CD4-positive, alpha-beta T cell (primary cell): ENCODE measurements around the gene SLIT1. TPM values are rescaled to one million over a fixed set of nuclear protein-coding genes. Genes with fewer than 3 reads are reported as not detected.

Experiments used
- ATAC-seq: fragments of 200-7000 bp; cut with Tn5 transposase; one replicate; pipeline ENCODE4 v1.10.0; 2022; ENCODE audit warnings: mild to moderate bottlenecking; ENCODE audit not compliant: poor library complexity
- CTCF ChIA-PET: fragments of 350-600 bp; sonication (Branson Sonifier 250); formaldehyde crosslinking; loops from one replicate; lab custom pipeline; 2021; ENCODE audit warnings: antibody characterized with exemption, inconsistent platforms; lab: Charles Lee
- POLR2A ChIA-PET: fragments of 350-600 bp; sonication (Branson Sonifier 250); formaldehyde crosslinking; loops from one replicate; lab custom pipeline; 2021; ENCODE audit warnings: antibody characterized with exemption, inconsistent platforms; lab: Charles Lee
- DNase-seq, 14 experiments: peaks; one replicate each; pipeline ENCODE4 v3.0.0-alpha.2; 2013 to 2020; ENCODE audit warnings: mixed read lengths in 2 of 14
- H3K27ac ChIP-seq, 2 donors: one replicate each; pipeline versions ENCODE4 v1.5.1 to v1.7.0; 2013; ENCODE audit warnings: low read length in 2 of 2, low read depth in 1 of 2, mild to moderate bottlenecking in 1 of 2
- H3K27me3 ChIP-seq, 2 experiments: 1 replicate in 1 of 2; 2 replicates in 1 of 2; pipeline versions ENCODE4 v1.6.1 to v1.7.0; 2013; ENCODE audit warnings: low read length in 2 of 2, control low read depth in 1 of 2, mild to moderate bottlenecking in 1 of 2, moderate library complexity in 1 of 2; ENCODE audit not compliant: insufficient read depth in 2 of 2, control insufficient read depth in 1 of 2
- H3K36me3 ChIP-seq: one replicate; pipeline ENCODE4 v1.6.1; 2013; ENCODE audit warnings: low read length, control low read depth; ENCODE audit not compliant: insufficient read depth
- H3K4me1 ChIP-seq: one replicate; pipeline ENCODE4 v1.6.1; 2013; ENCODE audit warnings: low read length, control low read depth; ENCODE audit not compliant: insufficient read depth
- H3K4me3 ChIP-seq: one replicate; pipeline ENCODE4 v1.5.1; 2013; ENCODE audit warnings: mild to moderate bottlenecking, low read length, moderate library complexity
- H3K9me3 ChIP-seq, 2 experiments: 1 replicate in 1 of 2; 2 replicates in 1 of 2; pipeline versions ENCODE4 v1.6.1 to v1.7.0; 2013; ENCODE audit warnings: low read length in 2 of 2, mild to moderate bottlenecking in 2 of 2, control low read depth in 1 of 2, moderate library complexity in 1 of 2; ENCODE audit not compliant: control insufficient read depth in 1 of 2, insufficient read depth in 1 of 2
- H3K27ac Mint-ChIP-seq: one replicate; pipeline ENCODE4 v1.8.0; 2020; ENCODE audit warnings: mixed read lengths
- H3K27me3 Mint-ChIP-seq: one replicate; pipeline ENCODE4 v1.8.0; 2021; ENCODE audit warnings: mixed read lengths
- H3K36me3 Mint-ChIP-seq: one replicate; pipeline ENCODE4 v1.8.0; 2021; ENCODE audit warnings: low read depth, mixed read lengths
- H3K4me1 Mint-ChIP-seq: one replicate; pipeline ENCODE4 v1.8.0; 2021; ENCODE audit warnings: low read depth, mixed read lengths
- H3K4me3 Mint-ChIP-seq: one replicate; pipeline ENCODE4 v1.8.0; 2020; ENCODE audit warnings: mild to moderate bottlenecking, mixed read lengths
- H3K9me3 Mint-ChIP-seq: one replicate; pipeline ENCODE4 v1.8.0; 2020; ENCODE audit warnings: mixed read lengths
- CTCF ChIP-seq: fragments of 200-600 bp; IDR thresholded peaks from one replicate; pipeline ENCODE4 v1.8.0; 2022; ENCODE audit warnings: antibody characterized with exemption, mild to moderate bottlenecking
- intact Hi-C, 2 experiments: fragments of 100-400 bp; cut with DNase I in 1 of 2; cut with micrococcal nuclease in 1 of 2; formaldehyde crosslinking; loops; one replicate each; pipeline versions ENCODE4 v1.15.1 to v1.9.0; 2023 to 2025; cut with DNase I, micrococcal nuclease
- total RNA-seq, 174 experiments: library from RNA in 2 of 174; stranded (reverse) in 2 of 174; gene quantifications; one replicate each; pipeline ENCODE4 v1.2.3 and lab custom pipeline; 2021 to 2026

Gene SLIT1
- total RNA-seq, 2 experiments from 2014 or later, result 0.30 to 0.39 TPM

GRCh38 chr10:97140902-97141745 lies 44.6 kb downstream of the SLIT1 start:
- Mint-ChIP-seq H3K4me1 (no peaks in the 10 kb centered on the region), H3K27ac (no peak overlapping the region), H3K36me3 (no peaks in the 10 kb centered on the region), H3K9me3 (no peaks in the 10 kb centered on the region), H3K4me3 (no peak overlapping the region), H3K27me3 (peaks cover 15% of the 10 kb centered on the region)
- DNase-seq (no peak), ATAC-seq (no peak)
- Histone ChIP-seq H3K4me3 (no peak overlapping the region), H3K36me3 (no peaks in the 10 kb centered on the region), H3K27me3 (peaks cover 2 to 7% of the 10 kb centered on the region in 2 experiments), H3K9me3 (no peaks in the 10 kb centered on the region), H3K4me1 (no peaks in the 10 kb centered on the region), H3K27ac (no peak overlapping the region)
- TF ChIP-seq CTCF, result no peak
- ChIA-PET POLR2A (no interaction called here), CTCF (no interaction called here)
- intact Hi-C loops, result no loop called here

DNA sequence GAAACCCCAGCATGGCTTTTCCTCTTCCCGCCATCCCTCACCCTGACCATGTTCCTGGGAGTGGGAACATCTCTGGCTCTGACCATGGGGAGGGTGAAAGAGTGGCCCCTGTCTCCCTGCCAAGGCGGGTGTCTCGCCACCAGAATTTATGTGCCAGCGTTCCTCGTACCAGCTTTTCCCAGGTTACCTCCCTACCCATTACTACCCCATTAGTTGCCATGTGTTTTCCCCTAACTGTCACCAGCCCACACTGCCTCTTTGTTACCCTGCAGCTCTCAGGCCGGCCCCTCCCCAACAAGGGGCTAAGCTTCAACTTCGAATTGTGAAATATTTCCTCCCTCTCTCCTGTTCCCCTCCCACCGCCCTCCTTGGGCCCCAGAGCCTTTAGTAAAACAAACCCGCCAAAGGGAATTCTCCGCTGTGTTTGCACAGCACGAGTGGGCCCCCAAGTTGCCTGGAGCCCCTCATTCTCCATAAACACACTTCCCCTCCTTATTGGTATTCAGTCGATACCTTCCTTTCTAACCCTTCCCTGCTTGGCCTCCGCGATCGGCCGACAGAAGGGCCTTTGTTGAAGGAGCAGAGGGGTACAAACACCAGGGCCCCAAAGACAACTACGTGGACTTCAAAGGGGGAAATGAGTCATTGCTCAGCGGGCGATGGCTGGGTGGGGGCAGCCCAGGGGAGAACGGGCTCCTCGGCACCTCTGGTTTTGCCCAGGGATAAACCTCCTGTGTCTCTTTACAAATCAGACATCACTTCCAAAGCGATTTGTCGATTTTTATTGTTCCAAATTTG lies 45.5 kb downstream of the SLIT1 start:
- H3K27me3 ChIP-seq, result peaks cover 2 to 7% of the 10 kb centered on the region in 2 experiments
- no peaks in the 10 kb centered on the region for H3K4me1 Mint-ChIP-seq
- no peak overlapping the region for H3K27ac Mint-ChIP-seq
- H3K4me3 Mint-ChIP-seq, result no peak overlapping the region
- H3K36me3 ChIP-seq, result no peaks in the 10 kb centered on the region
- no peaks in the 10 kb centered on the region for H3K36me3 Mint-ChIP-seq
- POLR2A ChIA-PET, result no interaction called here
- no peak overlapping the region for H3K27ac ChIP-seq
- no peaks in the 10 kb centered on the region for H3K9me3 ChIP-seq
- intact Hi-C loops, result no loop called here
- DNase-seq, result peak in 1 of 14 experiments; percentile 8
- no peak overlapping the region for H3K4me3 ChIP-seq
- H3K9me3 Mint-ChIP-seq, result no peaks in the 10 kb centered on the region
- H3K27me3 Mint-ChIP-seq, result peaks cover 15% of the 10 kb centered on the region
- no peaks in the 10 kb centered on the region for H3K4me1 ChIP-seq
- CTCF ChIA-PET, result no interaction called here
- no peak for ATAC-seq
- no peak for TF ChIP-seq CTCF

DNA sequence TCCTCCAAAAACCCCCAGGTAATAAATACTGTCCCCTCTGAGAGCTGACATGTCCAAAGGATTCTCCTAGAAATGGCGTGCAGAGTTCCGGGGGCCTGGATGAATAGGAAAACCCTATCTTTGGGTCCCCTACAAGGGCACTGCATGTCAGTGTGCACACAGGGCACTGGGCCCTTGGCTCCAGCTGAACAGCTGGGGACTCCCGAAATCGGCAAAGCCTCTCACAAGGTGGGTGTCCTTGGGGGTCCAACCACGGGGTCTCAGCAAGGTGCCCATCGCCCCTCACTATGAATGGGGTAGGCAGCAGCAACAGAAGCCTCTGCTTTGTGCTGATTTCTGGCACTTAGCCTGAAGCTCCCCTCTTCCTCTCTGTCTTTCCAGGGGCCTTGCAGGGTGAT lies 46.1 kb downstream of the SLIT1 start:
- TF ChIP-seq CTCF, result no peak
- Histone ChIP-seq H3K36me3 (no peaks in the 10 kb centered on the region), H3K4me3 (no peak overlapping the region), H3K27me3 (peaks cover 2 to 7% of the 10 kb centered on the region in 2 experiments), H3K27ac (no peak overlapping the region), H3K9me3 (no peaks in the 10 kb centered on the region), H3K4me1 (no peaks in the 10 kb centered on the region)
- intact Hi-C loops, result no loop called here
- H3K4me1 Mint-ChIP-seq, result no peaks in the 10 kb centered on the region
- H3K9me3 Mint-ChIP-seq, result no peaks in the 10 kb centered on the region
- no peak for ATAC-seq
- H3K27ac Mint-ChIP-seq, result no peak overlapping the region
- peaks cover 15% of the 10 kb centered on the region for H3K27me3 Mint-ChIP-seq
- no peak for DNase-seq
- ChIA-PET POLR2A (no interaction called here), CTCF (no interaction called here)
- H3K36me3 Mint-ChIP-seq, result no peaks in the 10 kb centered on the region
- H3K4me3 Mint-ChIP-seq, result no peak overlapping the region
